ENCODE results near the gene TMEM63B. TPM values are rescaled to one million over a fixed set of nuclear protein-coding genes. Genes with fewer than 3 reads are reported as not detected.
A peak's percentile ranks its signal among the peaks of the same experiment; 100 is the strongest.

Gene TMEM63B
- total and polyA plus RNA-seq, 2 donors (not counting 1 experiment from before 2014, with no cell fraction given), result 15.4 to 19.1 TPM

GRCh38 chr6:44172731-44173500 is 45.6 kb downstream of the TMEM63B start:
- POLR2A ChIA-PET, result no interaction called here
- no peak overlapping the region for H3K4me3 Mint-ChIP-seq
- Histone ChIP-seq H3K9me3 (ENCODE audit: control extremely low read depth in 1 of 3, control insufficient read depth in 2 of 3, insufficient read depth in 1 of 3, low read length in 2 of 3) (peaks cover 0 to 3% (median 0%) of the 10 kb centered on the region in 3 donors), H3K27me3 (replicated peaks in 1 of 4; ENCODE audit: control extremely low read depth in 1 of 4, control insufficient read depth in 3 of 4, insufficient read depth in 4 of 4, low read length in 3 of 4) (peaks cover 0 to 18% (median under 1%) of the 10 kb centered on the region in 4 experiments), H3K9ac (ENCODE audit: low read length) (no peak overlapping the region), H3K36me3 (replicated peaks in 1 of 2; ENCODE audit: control extremely low read depth in 1 of 2, control insufficient read depth in 1 of 2, extremely low read depth in 1 of 2, insufficient read depth in 2 of 2, low read length in 1 of 2) (no peaks in the 10 kb centered on the region), H4K20me1 (ENCODE audit: control insufficient read depth, insufficient read depth, low read length, poor library complexity, severe bottlenecking) (no peaks in the 10 kb centered on the region), H3K27ac (ENCODE audit: low read length in 2 of 2) (no peak overlapping the region), H2AFZ (ENCODE audit: insufficient read depth, low read depth, low read length, poor library complexity, severe bottlenecking) (no peak overlapping the region), H3K79me2 (ENCODE audit: control insufficient read depth, insufficient read depth, low read length) (no peaks in the 10 kb centered on the region), H3K4me3 (ENCODE audit: control extremely low read depth in 1 of 5, extremely low read depth in 1 of 5, insufficient read depth in 1 of 5, low read depth in 2 of 5, low read length in 4 of 5) (no peak overlapping the region), H3K4me2 (replicated peaks; ENCODE audit: low read depth, low read length, poor library complexity, severe bottlenecking) (no peak overlapping the region), H3K4me1 (ENCODE audit: control insufficient read depth in 2 of 2, insufficient read depth in 2 of 2, low read length in 2 of 2) (peaks cover 10 to 18% of the 10 kb centered on the region in 2 donors)
- H3K4me1 Mint-ChIP-seq, result peaks cover 14% of the 10 kb centered on the region
- no peaks in the 10 kb centered on the region for H3K9me3 Mint-ChIP-seq (ENCODE audit: insufficient read depth)
- TF ChIP-seq EZH2 (IDR thresholded peaks at IDR 0.05; ENCODE audit: borderline replicate concordance, insufficient read depth, low read depth, low read length, poor library complexity, severe bottlenecking), result no peak
- TF ChIP-seq CTCF (IDR thresholded peaks at IDR 0.05), result peak; percentile 83
- CTCF ChIA-PET, result interaction anchor here (0.6 to 2.7 kb wide), 35 partner anchors 9 to 176 kb away, joined by 3 to 58 read pairs (median 5); partner anchors contain the start of genes CAPN11 and SLC35B2
- no peak overlapping the region for H3K27ac Mint-ChIP-seq
- DNase-seq (peak; percentile 83), ATAC-seq (ENCODE audit: low read depth) (peak; percentile 72)
- peaks cover 17% of the 10 kb centered on the region for H3K27me3 Mint-ChIP-seq
- intact Hi-C loops (cut with micrococcal nuclease), result loop anchor here (1.0 to 5.0 kb wide), 7 partner anchors 49 to 284 kb away; partner anchors contain the start of gene SLC29A1
- 21% methylated on average over 13 of the region's 15 CpGs for WGBS (ENCODE audit: insufficient coverage)
